CD14-positive monocyte (primary cell): ENCODE results near the gene FREM3. TPM values are rescaled to one million over a fixed set of nuclear protein-coding genes. Genes with fewer than 3 reads are reported as not detected.
A peak's percentile ranks its signal among the peaks of the same experiment; 100 is the strongest.

Experiments used
- DNase-seq, 3 donors: peaks; one replicate each; pipeline ENCODE4 v3.0.0-alpha.2; 2011 to 2022
- H2AFZ ChIP-seq: 2 replicates; pipeline ENCODE4 v1.6.0; 2012; ENCODE audit warnings: mild to moderate bottlenecking, low read depth, low read length, inconsistent platforms; ENCODE audit not compliant: insufficient read depth, poor library complexity, severe bottlenecking
- H3K27ac ChIP-seq, 2 donors: 1 replicate in 1 of 2; 2 replicates in 1 of 2; pipeline ENCODE4 v1.5.1; 2012 to 2013; ENCODE audit warnings: low read length in 2 of 2, control low read depth in 1 of 2, inconsistent platforms in 1 of 2, low read depth in 1 of 2, mild to moderate bottlenecking in 1 of 2
- H3K27me3 ChIP-seq, 2 donors: one replicate each; pipeline versions ENCODE4 v1.6.0 to v1.6.1; 2011 to 2013; ENCODE audit warnings: low read length in 2 of 2; ENCODE audit not compliant: control insufficient read depth in 2 of 2, insufficient read depth in 2 of 2
- H3K36me3 ChIP-seq, 2 donors: replicated peaks in 1 of 2; 1 replicate in 1 of 2; 2 replicates in 1 of 2; pipeline versions ENCODE4 v1.5.1 to v1.6.1; 2012 to 2013; ENCODE audit warnings: low read length in 2 of 2, control low read depth in 1 of 2, inconsistent platforms in 1 of 2, mild to moderate bottlenecking in 1 of 2; ENCODE audit not compliant: insufficient read depth in 2 of 2, control insufficient read depth in 1 of 2
- H3K4me1 ChIP-seq, 2 donors: 1 replicate in 1 of 2; 2 replicates in 1 of 2; pipeline versions ENCODE4 v1.5.1 to v1.6.1; 2012 to 2013; ENCODE audit warnings: low read length in 2 of 2, control low read depth in 1 of 2, inconsistent platforms in 1 of 2, mild to moderate bottlenecking in 1 of 2, moderate library complexity in 1 of 2; ENCODE audit not compliant: insufficient read depth in 2 of 2, control insufficient read depth in 1 of 2
- H3K4me2 ChIP-seq: replicated peaks from 2 replicates; pipeline ENCODE3; 2012; ENCODE audit warnings: low read length, moderate library complexity, mild to moderate bottlenecking; ENCODE audit not compliant: poor library complexity, severe bottlenecking; ENCODE audit errors: extremely low read depth
- H3K4me3 ChIP-seq, 3 experiments: fragments of 200-600 bp in 1 of 3; sonication (generic) in 1 of 3; replicated peaks in 1 of 3; 1 replicate in 2 of 3; 2 replicates in 1 of 3; pipeline ENCODE4 v1.5.1; 2011 to 2013; ENCODE audit warnings: low read length in 3 of 3, mild to moderate bottlenecking in 3 of 3, control low read depth in 2 of 3, low read depth in 2 of 3, inconsistent platforms in 1 of 3, moderate library complexity in 1 of 3
- H3K79me2 ChIP-seq: 2 replicates; pipeline ENCODE4 v1.6.0; 2012; ENCODE audit warnings: mild to moderate bottlenecking, control low read depth, inconsistent platforms, low read length, moderate library complexity; ENCODE audit not compliant: insufficient read depth
- H3K9ac ChIP-seq: 2 replicates; pipeline ENCODE4 v1.6.0; 2017; ENCODE audit warnings: low read length, mild to moderate bottlenecking; ENCODE audit not compliant: insufficient read depth, poor library complexity, severe bottlenecking
- H3K9me3 ChIP-seq, 2 donors: replicated peaks in 1 of 2; 1 replicate in 1 of 2; 2 replicates in 1 of 2; pipeline versions ENCODE4 v1.5.1 to v1.6.1; 2012 to 2013; ENCODE audit warnings: low read length in 2 of 2, control low read depth in 1 of 2; ENCODE audit not compliant: control insufficient read depth in 1 of 2, insufficient read depth in 1 of 2
- H4K20me1 ChIP-seq: 2 replicates; pipeline ENCODE4 v1.6.0; 2012; ENCODE audit warnings: mild to moderate bottlenecking, low read length, control low read depth, moderate library complexity; ENCODE audit not compliant: insufficient read depth
- H3K27ac Mint-ChIP-seq, 7 donors: one replicate each; pipeline ENCODE4 v1.8.0; 2020; ENCODE audit warnings: mild to moderate bottlenecking in 7 of 7, mixed read lengths in 7 of 7, moderate library complexity in 6 of 7, inconsistent platforms in 2 of 7
- H3K27me3 Mint-ChIP-seq, 3 donors: one replicate each; pipeline ENCODE4 v1.8.0; 2021 to 2022; ENCODE audit warnings: low read depth in 3 of 3, mild to moderate bottlenecking in 3 of 3, mixed read lengths in 3 of 3, moderate library complexity in 3 of 3, inconsistent platforms in 1 of 3
- H3K36me3 Mint-ChIP-seq, 2 donors: one replicate each; pipeline ENCODE4 v1.8.0; 2020; ENCODE audit warnings: mixed read lengths in 2 of 2, inconsistent platforms in 1 of 2, mild to moderate bottlenecking in 1 of 2
- H3K4me1 Mint-ChIP-seq: one replicate; pipeline ENCODE4 v1.8.0; 2020; ENCODE audit warnings: mild to moderate bottlenecking, mixed read lengths
- H3K4me3 Mint-ChIP-seq, 2 donors: one replicate each; pipeline ENCODE4 v1.8.0; 2020; ENCODE audit warnings: mild to moderate bottlenecking in 2 of 2, mixed read lengths in 2 of 2, moderate library complexity in 1 of 2
- H3K9me3 Mint-ChIP-seq, 7 donors: one replicate each; pipeline ENCODE4 v1.8.0; 2020 to 2022; ENCODE audit warnings: mixed read lengths in 7 of 7, mild to moderate bottlenecking in 6 of 7, moderate library complexity in 6 of 7, inconsistent platforms in 2 of 7
- CTCF ChIP-seq: fragments of 200-600 bp; IDR thresholded peaks from one replicate; pipeline ENCODE4 v1.8.0; 2022; ENCODE audit warnings: antibody characterized with exemption, mild to moderate bottlenecking
- WGBS: methylation state at CpG from one replicate; pipeline ENCODE4 v1.1.5; 2013; ENCODE audit warnings: missing lambda C conversion rate; ENCODE audit not compliant: insufficient coverage; 5-methylcytosine and 5-hydroxymethylcytosine counted together
- intact Hi-C, 2 donors: fragments of 100-400 bp; cut with micrococcal nuclease; formaldehyde crosslinking; loops; one replicate each; pipeline versions ENCODE4 v1.15.0 to v1.15.1; 2023
- polyA plus RNA-seq, 3 donors: library from polyadenylated mRNA; depleted of rRNA in 1 of 3; unstranded in 2 of 3; stranded (reverse) in 1 of 3; fragments of 300-500 nt in 2 of 3; fragments of >200 nt in 1 of 3; fragmentation: Illumina TruSeq in 2 of 3; gene quantifications; 1 replicate in 2 of 3; 2 replicates in 1 of 3; pipeline ENCODE4 v1.2.3, GENCODE V29; 2012 to 2021

The FREM3 gene
- polyA plus RNA-seq, 3 donors, result not detected

- no peaks in the 10 kb centered on the region for H4K20me1 ChIP-seq
- Mint-ChIP-seq H3K4me3 (no peak overlapping the region), H3K27me3 (peaks cover 0 to 2% (median 0%) of the 10 kb centered on the region in 3 donors), H3K4me1 (no peaks in the 10 kb centered on the region), H3K9me3 (peaks cover 0 to 3% (median 0%) of the 10 kb centered on the region in 7 donors), H3K36me3 (no peaks in the 10 kb centered on the region), H3K27ac (peak overlapping the region in 1 of 7 donors; percentile 16)
- H2AFZ ChIP-seq, result no peak overlapping the region
- H3K9me3 ChIP-seq, result no peaks in the 10 kb centered on the region
- H3K4me1 ChIP-seq, result no peaks in the 10 kb centered on the region
- no peak overlapping the region for H3K4me3 ChIP-seq
- no peak overlapping the region for H3K4me2 ChIP-seq
- H3K36me3 ChIP-seq, result no peaks in the 10 kb centered on the region
- H3K27ac ChIP-seq, result no peak overlapping the region
- intact Hi-C loops, result no loop called here
- no peaks in the 10 kb centered on the region for H3K27me3 ChIP-seq
- no peak for DNase-seq
- 75% methylated on average over 1 of the region's 3 CpGs for WGBS
- H3K79me2 ChIP-seq, result no peaks in the 10 kb centered on the region
- H3K9ac ChIP-seq, result no peak overlapping the region
- no peak for TF ChIP-seq CTCF
These were observed 27.7 kb upstream of the FREM3 start for GRCh38 chr4:143728166-143728565.

DNA sequence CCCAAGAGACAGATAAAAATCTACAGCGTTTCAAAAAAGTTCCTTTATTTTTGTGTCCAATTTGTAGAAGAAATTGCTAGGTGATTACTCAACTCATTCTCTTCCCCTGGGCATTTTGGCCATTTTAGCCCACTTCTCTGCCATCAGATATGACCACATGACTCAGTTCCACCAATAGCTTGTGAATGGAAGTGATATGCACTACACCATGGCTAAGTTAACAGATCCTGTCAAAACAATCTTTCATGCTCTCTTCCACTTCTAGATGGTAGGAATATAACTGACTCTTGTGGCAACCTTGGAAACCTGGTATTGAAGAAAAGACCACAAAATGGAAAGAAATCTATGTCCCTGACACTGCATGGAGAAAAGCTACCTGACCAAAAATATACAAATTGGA, 26.2 kb upstream of the FREM3 start:
- H3K79me2 ChIP-seq, result no peaks in the 10 kb centered on the region
- H3K4me1 ChIP-seq, result no peaks in the 10 kb centered on the region
- intact Hi-C loops, result no loop called here
- H3K4me3 ChIP-seq, result no peak overlapping the region
- H3K9me3 ChIP-seq, result no peaks in the 10 kb centered on the region
- no peak overlapping the region for H3K27ac Mint-ChIP-seq
- H3K36me3 ChIP-seq, result no peaks in the 10 kb centered on the region
- no peaks in the 10 kb centered on the region for H3K36me3 Mint-ChIP-seq
- H3K4me1 Mint-ChIP-seq, result no peaks in the 10 kb centered on the region
- no peak overlapping the region for H2AFZ ChIP-seq
- H3K9me3 Mint-ChIP-seq, result peaks cover 0 to 3% (median 0%) of the 10 kb centered on the region in 7 donors
- no peaks in the 10 kb centered on the region for H4K20me1 ChIP-seq
- H3K27me3 ChIP-seq, result no peaks in the 10 kb centered on the region
- TF ChIP-seq CTCF, result no peak
- H3K27me3 Mint-ChIP-seq, result peaks cover 0 to 2% (median 0%) of the 10 kb centered on the region in 3 donors
- no peak overlapping the region for H3K4me3 Mint-ChIP-seq
- no peak overlapping the region for H3K9ac ChIP-seq
- no CpG with 5 or more reads among the region's 1 CpG for WGBS
- no peak overlapping the region for H3K27ac ChIP-seq
- no peak overlapping the region for H3K4me2 ChIP-seq
- no peak for DNase-seq
